Measurements from ENCODE around the gene PALD1.

The PALD1 gene

GRCh38 chr10:70457759-70458305 lies 20.7 kb upstream of the PALD1 start:
- in situ Hi-C loops (cut with HindIII; ENCODE audit: low sequenced_read_pairs), result loop anchor here (25.0 kb wide), 1 partner anchor 304 kb away; no protein-coding TSS in a partner anchor
- no peak for TF ChIP-seq CTCF (IDR thresholded peaks at IDR 0.05; ENCODE audit: low read depth, low read length, missing control alignments)
- peak overlapping the region; percentile 14 for H3K4me3 ChIP-seq (ENCODE audit: low read depth, low read length)
- no peak for DNase-seq (ENCODE audit: low read depth)

- peak; percentile 27 for DNase-seq (ENCODE audit: low read depth)
- no peak for TF ChIP-seq CTCF (IDR thresholded peaks at IDR 0.05; ENCODE audit: low read depth, low read length, missing control alignments)
- in situ Hi-C loops (cut with HindIII; ENCODE audit: low sequenced_read_pairs), result loop anchor here (25.0 kb wide), 1 partner anchor 304 kb away; no protein-coding TSS in a partner anchor
- peak overlapping the region; percentile 14 for H3K4me3 ChIP-seq (ENCODE audit: low read depth, low read length)
Measured at GRCh38 chr10:70458329-70459060, 20.1 kb upstream of the PALD1 start.

- TF ChIP-seq CTCF (IDR thresholded peaks at IDR 0.05; ENCODE audit: low read depth, low read length, missing control alignments), result no peak
Measured at GRCh38 chr10:70459061-70459773, 19.4 kb upstream of the PALD1 start.

GRCh38 chr10:70459774-70460490 lies 18.6 kb upstream of the PALD1 start:
- no peak for DNase-seq (ENCODE audit: low read depth)
- in situ Hi-C loops (cut with HindIII; ENCODE audit: low sequenced_read_pairs), result loop anchor here (25.0 kb wide), 1 partner anchor 302 kb away; no protein-coding TSS in a partner anchor
- TF ChIP-seq CTCF (IDR thresholded peaks at IDR 0.05; ENCODE audit: low read depth, low read length, missing control alignments), result no peak
- no peak overlapping the region for H3K4me3 ChIP-seq (ENCODE audit: low read depth, low read length)

More at GRCh38 chr10:70459061-70459773, 19.4 kb upstream of the PALD1 start:
- in situ Hi-C loops (cut with HindIII; ENCODE audit: low sequenced_read_pairs), result loop anchor here (25.0 kb wide), 1 partner anchor 303 kb away; no protein-coding TSS in a partner anchor
- no peak overlapping the region for H3K4me3 ChIP-seq (ENCODE audit: low read depth, low read length)
- DNase-seq (ENCODE audit: low read depth), result no peak

- H3K4me3 ChIP-seq (ENCODE audit: low read depth, low read length), result no peak overlapping the region
- DNase-seq (ENCODE audit: low read depth), result peak; percentile 34
- in situ Hi-C loops (cut with HindIII; ENCODE audit: low sequenced_read_pairs), result loop anchor here (25.0 kb wide), 1 partner anchor 301 kb away; no protein-coding TSS in a partner anchor
- TF ChIP-seq CTCF (IDR thresholded peaks at IDR 0.05; ENCODE audit: low read depth, low read length, missing control alignments), result peak; percentile 95
Measured at GRCh38 chr10:70461397-70462348, 16.9 kb upstream of the PALD1 start.

Measured in astrocyte of the cerebellum (primary cell).